AG10803 (cell line): ENCODE data around the gene CEP128.
A peak's percentile ranks its signal among the peaks of the same experiment; 100 is the strongest.

Source experiments
- DNase-seq: peaks from one replicate; pipeline ENCODE4 v3.0.0; 2010; ENCODE audit warnings: low read depth
- H3K4me3 ChIP-seq: 2 replicates; pipeline ENCODE4 v1.5.1; 2011; ENCODE audit warnings: mild to moderate bottlenecking, low read length, control low read depth
- TF ChIP-seq, protein P1 (sequence below): conservative IDR thresholded peaks from 2 replicates; pipeline ENCODE4 v1.5.1; 2011; ENCODE audit warnings: mild to moderate bottlenecking, low read length, control low read depth, inconsistent platforms

Gene CEP128

DNA sequence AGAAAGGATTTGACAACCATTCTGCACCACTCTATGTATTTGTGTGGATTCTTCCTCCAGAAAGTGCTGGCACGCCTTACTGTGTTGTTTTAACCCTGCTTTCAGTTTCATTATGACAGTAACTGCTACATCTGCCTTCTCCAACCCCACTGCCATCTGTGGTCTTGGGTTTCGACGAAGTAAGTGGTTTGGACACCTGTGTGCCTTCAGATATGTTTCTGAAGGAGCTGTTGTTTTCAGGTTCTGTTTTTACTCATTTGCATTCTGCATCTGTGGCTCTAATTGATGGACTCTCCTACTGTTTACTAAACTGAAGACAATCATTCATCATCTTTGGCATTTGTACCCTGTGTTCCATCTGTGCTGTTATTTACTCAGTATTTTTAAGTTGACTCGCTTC lies 18.0 kb upstream of the CEP128 start:
- no peak overlapping the region; the same call in 1 of the 2 replicates for H3K4me3 ChIP-seq
- DNase-seq: no peak
- TF ChIP-seq, protein P1, sequence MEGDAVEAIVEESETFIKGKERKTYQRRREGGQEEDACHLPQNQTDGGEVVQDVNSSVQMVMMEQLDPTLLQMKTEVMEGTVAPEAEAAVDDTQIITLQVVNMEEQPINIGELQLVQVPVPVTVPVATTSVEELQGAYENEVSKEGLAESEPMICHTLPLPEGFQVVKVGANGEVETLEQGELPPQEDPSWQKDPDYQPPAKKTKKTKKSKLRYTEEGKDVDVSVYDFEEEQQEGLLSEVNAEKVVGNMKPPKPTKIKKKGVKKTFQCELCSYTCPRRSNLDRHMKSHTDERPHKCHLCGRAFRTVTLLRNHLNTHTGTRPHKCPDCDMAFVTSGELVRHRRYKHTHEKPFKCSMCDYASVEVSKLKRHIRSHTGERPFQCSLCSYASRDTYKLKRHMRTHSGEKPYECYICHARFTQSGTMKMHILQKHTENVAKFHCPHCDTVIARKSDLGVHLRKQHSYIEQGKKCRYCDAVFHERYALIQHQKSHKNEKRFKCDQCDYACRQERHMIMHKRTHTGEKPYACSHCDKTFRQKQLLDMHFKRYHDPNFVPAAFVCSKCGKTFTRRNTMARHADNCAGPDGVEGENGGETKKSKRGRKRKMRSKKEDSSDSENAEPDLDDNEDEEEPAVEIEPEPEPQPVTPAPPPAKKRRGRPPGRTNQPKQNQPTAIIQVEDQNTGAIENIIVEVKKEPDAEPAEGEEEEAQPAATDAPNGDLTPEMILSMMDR: no peak

DNA sequence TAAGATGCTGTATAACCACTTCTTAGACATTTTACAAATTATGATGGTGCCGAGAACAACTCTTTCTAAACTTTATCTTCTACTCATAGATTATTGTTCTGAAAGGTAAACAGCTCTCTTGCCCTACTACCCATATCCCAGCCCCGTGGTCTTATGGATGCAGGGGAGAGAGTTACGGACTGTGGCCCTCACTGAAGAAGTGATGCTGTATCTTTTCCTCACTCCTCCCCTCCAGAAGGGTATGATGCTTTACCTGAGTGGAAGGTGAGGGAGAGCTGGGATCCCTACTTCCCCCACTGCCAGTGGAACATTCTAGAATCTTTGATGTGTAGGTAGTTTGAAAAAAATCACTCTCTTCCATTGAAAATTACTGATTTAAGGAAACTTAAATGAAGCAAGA lies 17.4 kb upstream of the CEP128 start:
- DNase-seq: no peak
- TF ChIP-seq, protein P1: no peak
- H3K4me3 ChIP-seq: no peak overlapping the region

DNA sequence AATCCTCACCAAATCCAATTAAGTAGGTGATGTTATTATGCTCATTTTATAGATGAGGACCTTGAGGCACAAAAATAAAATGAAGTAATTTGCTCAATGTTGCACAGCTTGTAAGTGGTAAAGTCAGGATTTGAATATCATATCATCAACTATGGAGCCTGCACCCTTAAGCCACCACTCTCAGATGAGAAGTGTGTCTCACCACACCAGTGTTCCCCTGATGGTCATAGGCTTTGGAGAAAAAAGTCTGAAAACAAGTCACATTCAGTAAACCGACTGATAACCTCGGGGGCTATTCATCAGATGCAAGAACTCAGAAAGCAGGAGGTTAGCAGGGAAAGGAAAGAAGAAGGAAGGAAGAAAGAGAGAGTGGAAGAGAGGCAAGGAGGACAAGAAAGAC lies 16.7 kb upstream of the CEP128 start:
- TF ChIP-seq, protein P1: no peak
- DNase-seq: no peak

DNA sequence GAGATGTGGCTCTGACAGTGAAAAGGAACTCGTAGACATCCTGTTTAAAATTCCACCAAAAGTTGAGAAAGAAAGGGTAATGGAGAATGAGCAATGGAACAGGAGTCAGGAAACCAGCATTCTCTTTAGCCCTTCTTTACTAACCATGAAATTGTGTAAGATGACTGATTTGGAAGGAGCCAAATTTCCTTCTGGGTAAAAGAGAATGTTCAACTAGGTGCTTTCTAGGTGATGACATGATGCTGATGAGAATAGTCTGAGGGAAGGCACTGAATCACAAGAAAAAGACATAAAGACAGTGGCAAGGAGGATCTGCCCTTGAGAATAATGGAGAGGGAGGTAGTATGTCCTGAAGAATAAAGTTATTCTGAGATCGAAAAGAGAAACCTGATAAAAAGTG lies 16.1 kb upstream of the CEP128 start:
- H3K4me3 ChIP-seq: no peak overlapping the region
- TF ChIP-seq, protein P1: no peak
- no peak for DNase-seq

More for the DNA sequence above, 16.7 kb upstream of the CEP128 start:
- H3K4me3 ChIP-seq: no peak overlapping the region

DNA sequence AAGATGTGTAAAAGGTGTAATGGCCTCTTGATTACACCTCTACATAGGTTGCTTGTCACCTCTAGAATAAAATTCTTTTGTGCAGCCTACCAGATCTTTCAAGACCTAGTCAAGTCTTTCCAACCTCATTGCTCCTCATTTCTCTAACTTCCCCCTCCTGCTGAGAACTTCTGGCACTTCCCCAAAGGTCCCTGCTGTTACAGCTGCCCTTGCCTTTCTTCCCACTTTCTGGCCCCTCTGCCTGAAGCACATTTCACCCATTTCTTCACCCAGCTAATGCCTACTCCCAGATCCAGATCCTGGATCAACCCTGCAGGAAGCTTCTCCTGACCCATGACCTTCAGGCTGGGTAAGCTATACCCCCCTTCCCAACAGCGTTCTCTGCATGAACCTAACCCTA lies 15.4 kb upstream of the CEP128 start:
- H3K4me3 ChIP-seq: no peak overlapping the region
- DNase-seq: no peak
- TF ChIP-seq, protein P1: no peak

DNA sequence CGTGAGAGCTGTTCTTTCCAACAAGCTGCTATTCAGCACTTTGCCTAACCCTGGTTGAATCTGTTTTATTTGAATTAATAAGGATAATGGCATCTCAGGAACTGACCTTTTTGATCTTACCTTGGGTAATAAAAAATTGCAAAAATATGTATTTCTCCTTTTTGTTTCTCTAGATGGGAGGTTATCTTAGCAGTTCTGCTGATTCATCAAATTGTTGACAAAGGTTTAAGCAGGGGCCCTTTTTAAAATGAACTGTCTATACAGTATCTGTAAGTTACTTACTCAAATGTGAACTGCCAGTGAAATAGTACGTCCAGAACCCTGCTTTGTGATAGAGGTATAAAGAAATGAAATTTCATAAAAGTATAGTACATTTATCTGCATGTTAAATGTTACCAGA lies 14.6 kb upstream of the CEP128 start:
- no peak overlapping the region for H3K4me3 ChIP-seq
- TF ChIP-seq, protein P1: no peak
- DNase-seq: no peak

DNA sequence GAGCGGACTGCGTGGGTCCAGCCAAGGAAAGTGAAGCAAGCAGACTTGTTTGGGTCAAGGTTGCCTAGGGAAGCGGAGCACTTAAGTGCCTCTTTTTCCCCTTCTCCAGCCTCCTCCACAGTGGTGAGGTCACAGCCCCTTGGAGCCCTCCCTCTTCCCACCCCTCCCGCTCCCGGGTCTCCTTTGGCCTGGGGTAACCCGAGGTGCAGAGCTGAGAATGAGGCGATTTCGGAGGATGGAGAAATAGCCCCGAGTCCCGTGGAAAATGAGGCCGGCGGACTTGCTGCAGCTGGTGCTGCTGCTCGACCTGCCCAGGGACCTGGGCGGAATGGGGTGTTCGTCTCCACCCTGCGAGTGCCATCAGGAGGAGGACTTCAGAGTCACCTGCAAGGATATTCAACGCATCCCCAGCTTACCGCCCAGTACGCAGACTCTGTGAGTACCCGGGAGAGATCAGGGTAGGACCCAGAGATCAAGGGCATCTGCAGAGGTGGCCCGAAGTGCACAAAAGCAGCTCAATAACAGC lies 13.9 kb upstream of the CEP128 start, which contains the start of gene TSHR:
Gene TSHR, plus strand, starts transcription at position 206 of the 526 bp plus-strand sequence. Its CDS starts 60 bp downstream, at position 266.
- TF ChIP-seq, protein P1: no peak
- H3K4me3 ChIP-seq: peak within 1 kb of the TSS; percentile 66
- no peak for DNase-seq
